Kidney (tissue), 14 donors: ENCODE results near the gene ITGB5. TPM values are rescaled to one million over a fixed set of nuclear protein-coding genes. Genes with fewer than 3 reads are reported as not detected.
A peak's percentile ranks its signal among the peaks of the same experiment; 100 is the strongest.

Source experiments
- DNase-seq, 5 donors: peaks; one replicate each; pipeline ENCODE4 v3.0.0-alpha.2; 2013 to 2020
- FAIRE-seq: peaks from 2 replicates; lab custom pipeline; 2012; peaks lifted over from hg19 to GRCh38; lab: Jason Lieb, UNC
- H3K27ac ChIP-seq, 2 donors: one replicate each; pipeline ENCODE4 v1.7.0; 2013; ENCODE audit warnings: low read depth in 2 of 2, low read length in 2 of 2, inconsistent platforms in 1 of 2
- H3K27me3 ChIP-seq: one replicate; pipeline ENCODE4 v1.7.1; 2013; ENCODE audit warnings: low read length, inconsistent platforms; ENCODE audit not compliant: control insufficient read depth, insufficient read depth
- H3K36me3 ChIP-seq, 3 donors: one replicate each; pipeline versions ENCODE4 v1.7.0 to v1.7.1; 2013; ENCODE audit warnings: low read length in 3 of 3, control low read depth in 1 of 3, inconsistent platforms in 1 of 3; ENCODE audit not compliant: insufficient read depth in 3 of 3, control insufficient read depth in 2 of 3
- H3K4me1 ChIP-seq, 3 donors: one replicate each; pipeline versions ENCODE4 v1.7.0 to v1.7.1; 2013; ENCODE audit warnings: low read length in 3 of 3, inconsistent platforms in 1 of 3, low read depth in 1 of 3; ENCODE audit not compliant: control insufficient read depth in 2 of 3, insufficient read depth in 2 of 3
- H3K4me3 ChIP-seq, 3 donors: one replicate each; pipeline versions ENCODE4 v1.7.0 to v1.8.1; 2013; ENCODE audit warnings: low read length in 3 of 3, control low read depth in 1 of 3, inconsistent platforms in 1 of 3
- H3K9ac ChIP-seq, 3 donors: one replicate each; pipeline versions ENCODE4 v1.7.0 to v1.7.1; 2013; ENCODE audit warnings: low read length in 3 of 3, control low read depth in 1 of 3, inconsistent platforms in 1 of 3
- H3K9me3 ChIP-seq, 3 donors: one replicate each; pipeline versions ENCODE4 v1.7.0 to v1.7.1; 2013; ENCODE audit warnings: low read length in 3 of 3, control low read depth in 1 of 3, inconsistent platforms in 1 of 3; ENCODE audit not compliant: control insufficient read depth in 2 of 3, insufficient read depth in 1 of 3
- intact Hi-C: fragments of 100-400 bp; cut with DNase I; formaldehyde crosslinking; loops from one replicate; pipeline ENCODE4 v1.11.1; 2022
- polyA plus RNA-seq: library from polyadenylated mRNA; stranded (reverse); fragments of 350-450 nt; fragmentation: Illumina TruSeq; extraction: RNeasy Lipid Tissue Mini Kit (QIAGEN cat#74804); gene quantifications from one replicate; pipeline ENCODE4 v1.2.3, GENCODE V29; 2014; ENCODE audit warnings: low read depth, low replicate concordance; ENCODE audit not compliant: insufficient read depth
- total RNA-seq: library from RNA; stranded (reverse); fragmentation: NEBNext Ultra II Directional; extraction: Animal tissue kit (Norgen Biotek cat#: 25700); gene quantifications from one replicate; pipeline ENCODE4 v1.2.1, GENCODE V29; 2021
- TF ChIP-seq, protein P1 (sequence below): IDR thresholded peaks from 3 replicates; pipeline ENCODE4 v1.5.1; 2012; ENCODE audit warnings: mild to moderate bottlenecking, moderate library complexity, borderline replicate concordance; ENCODE audit not compliant: insufficient read depth; ENCODE audit errors: extremely low read depth
- donor health status: control.
- donor health status: control.
- donor health status: control.
- donor health status: control.
- donor health status: control.
- donor health status: DM: yes; HTN: yes; CAD: no.
- donor health status: Normal renal cell carcinoma (clear cell type).

The ITGB5 gene
- total and polyA plus RNA-seq, 2 donors from 2014 or later = 115 TPM

DNA sequence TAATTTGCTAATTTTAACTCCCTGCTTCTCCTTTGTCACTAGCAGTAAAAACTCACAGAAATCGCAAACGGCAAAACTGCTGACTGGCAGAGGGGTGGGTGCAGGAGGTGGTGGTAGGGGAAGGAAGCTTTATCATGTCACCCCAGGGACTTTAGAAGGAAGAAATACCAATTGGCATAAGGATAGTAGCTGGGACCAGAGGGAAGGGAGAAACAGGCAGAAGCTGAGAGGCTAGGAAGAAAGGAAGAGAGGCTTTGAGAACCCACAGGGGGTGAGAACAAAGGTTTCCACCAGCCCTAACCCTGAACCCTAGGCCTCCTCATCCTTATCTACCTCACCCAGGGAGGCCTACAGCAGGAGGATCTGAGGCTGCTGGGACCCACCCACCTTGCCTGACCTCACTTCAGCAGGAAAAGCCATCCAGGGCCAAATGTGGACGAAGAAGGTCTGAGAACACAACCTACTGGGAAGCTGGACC is 10.7 kb downstream of the ITGB5 start:
- Histone ChIP-seq H3K9me3 (no peaks in the 10 kb centered on the region), H3K4me1 (peaks cover 0 to 24% (median 16%) of the 10 kb centered on the region in 3 donors), H3K9ac (no peak overlapping the region), H3K27me3 (no peaks in the 10 kb centered on the region), H3K4me3 (no peak overlapping the region), H3K27ac (peak overlapping the region in 1 of 2 donors; percentile 13), H3K36me3 (peaks cover 0 to 10% (median 0%) of the 10 kb centered on the region in 3 donors)
- no peak for DNase-seq
- no peak for FAIRE-seq
- TF ChIP-seq, protein P1, sequence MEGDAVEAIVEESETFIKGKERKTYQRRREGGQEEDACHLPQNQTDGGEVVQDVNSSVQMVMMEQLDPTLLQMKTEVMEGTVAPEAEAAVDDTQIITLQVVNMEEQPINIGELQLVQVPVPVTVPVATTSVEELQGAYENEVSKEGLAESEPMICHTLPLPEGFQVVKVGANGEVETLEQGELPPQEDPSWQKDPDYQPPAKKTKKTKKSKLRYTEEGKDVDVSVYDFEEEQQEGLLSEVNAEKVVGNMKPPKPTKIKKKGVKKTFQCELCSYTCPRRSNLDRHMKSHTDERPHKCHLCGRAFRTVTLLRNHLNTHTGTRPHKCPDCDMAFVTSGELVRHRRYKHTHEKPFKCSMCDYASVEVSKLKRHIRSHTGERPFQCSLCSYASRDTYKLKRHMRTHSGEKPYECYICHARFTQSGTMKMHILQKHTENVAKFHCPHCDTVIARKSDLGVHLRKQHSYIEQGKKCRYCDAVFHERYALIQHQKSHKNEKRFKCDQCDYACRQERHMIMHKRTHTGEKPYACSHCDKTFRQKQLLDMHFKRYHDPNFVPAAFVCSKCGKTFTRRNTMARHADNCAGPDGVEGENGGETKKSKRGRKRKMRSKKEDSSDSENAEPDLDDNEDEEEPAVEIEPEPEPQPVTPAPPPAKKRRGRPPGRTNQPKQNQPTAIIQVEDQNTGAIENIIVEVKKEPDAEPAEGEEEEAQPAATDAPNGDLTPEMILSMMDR = no peak
- intact Hi-C loops = no loop called here

DNA sequence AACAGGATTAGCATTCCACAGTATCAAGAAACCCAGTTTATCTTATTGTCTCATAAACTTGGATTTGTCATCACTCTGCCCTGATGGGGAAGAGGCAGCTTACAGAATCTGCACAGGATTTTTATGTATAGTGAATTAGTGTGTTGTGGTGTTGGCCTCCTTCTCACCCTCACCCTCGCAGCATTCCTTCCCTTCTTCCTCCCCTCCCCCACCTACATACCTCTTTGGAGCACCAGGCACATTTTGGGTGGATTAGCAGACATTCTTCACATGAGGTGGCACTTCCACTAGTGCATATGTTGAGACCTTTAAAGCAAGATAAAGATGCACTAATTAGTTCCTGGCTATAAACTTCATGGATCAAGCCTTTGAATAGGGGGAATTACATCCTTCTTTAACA is 13.9 kb downstream of the ITGB5 start:
- intact Hi-C loops = no loop called here
- Histone ChIP-seq H3K9me3 (no peaks in the 10 kb centered on the region), H3K27me3 (no peaks in the 10 kb centered on the region), H3K4me1 (peaks cover 0 to 12% (median 2%) of the 10 kb centered on the region in 3 donors), H3K36me3 (peaks cover 0 to 10% (median 2%) of the 10 kb centered on the region in 3 donors), H3K9ac (no peak overlapping the region), H3K4me3 (no peak overlapping the region), H3K27ac (no peak overlapping the region)
- DNase-seq = no peak
- TF ChIP-seq, protein P1 = no peak
- FAIRE-seq = no peak

DNA sequence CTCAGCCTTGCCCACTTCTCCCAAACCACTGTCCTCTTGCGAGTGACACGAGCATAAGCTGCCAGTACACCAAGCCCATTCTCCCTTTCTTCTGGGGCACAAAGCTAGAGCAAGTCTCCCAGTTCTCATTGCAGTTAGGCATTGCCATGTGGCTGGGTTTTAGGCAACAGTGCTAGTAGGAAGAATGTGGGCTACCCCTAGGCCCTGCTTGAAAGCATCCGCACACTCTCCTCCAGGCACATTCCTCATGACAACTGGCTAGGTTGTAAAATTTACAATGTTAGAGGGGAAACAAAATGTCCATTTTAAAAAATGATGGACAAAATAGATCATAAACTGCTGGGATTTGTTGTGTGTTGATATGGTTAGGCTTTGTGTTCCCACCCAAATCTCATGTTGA is 19.7 kb downstream of the ITGB5 start:
- peaks cover 0 to 15% (median 2%) of the 10 kb centered on the region in 3 donors for H3K36me3 ChIP-seq
- no peak overlapping the region for H3K27ac ChIP-seq
- H3K27me3 ChIP-seq = no peaks in the 10 kb centered on the region
- DNase-seq (no peak), FAIRE-seq (no peak)
- H3K9me3 ChIP-seq = no peaks in the 10 kb centered on the region
- TF ChIP-seq, protein P1 = no peak
- intact Hi-C loops = no loop called here
- no peaks in the 10 kb centered on the region for H3K4me1 ChIP-seq
- H3K4me3 ChIP-seq = no peak overlapping the region
- no peak overlapping the region for H3K9ac ChIP-seq

DNA sequence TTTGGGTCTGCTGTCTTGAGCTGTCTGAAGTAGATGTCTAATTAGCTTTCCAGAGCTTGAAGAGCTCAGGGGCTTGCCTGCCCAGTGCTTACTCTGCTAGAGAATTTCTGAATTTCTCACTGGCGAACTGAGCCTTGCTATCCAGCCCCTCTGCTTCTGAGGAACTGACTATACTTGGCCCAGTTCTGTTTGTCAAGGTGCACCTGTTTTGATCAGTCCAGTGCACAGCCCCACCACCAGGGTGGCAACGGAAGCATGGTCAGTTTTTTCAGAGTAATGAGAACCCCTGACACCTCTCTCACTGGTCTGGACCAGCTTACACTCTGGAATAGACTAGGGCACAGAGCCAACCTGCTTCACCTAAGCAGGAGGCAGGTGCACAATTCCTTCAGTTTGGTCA is 25.2 kb downstream of the ITGB5 start:
- Histone ChIP-seq H3K4me1 (peaks cover 0 to 12% (median 11%) of the 10 kb centered on the region in 3 donors), H3K9me3 (no peaks in the 10 kb centered on the region), H3K27ac (peak overlapping the region; percentile 48 to 70), H3K9ac (peak overlapping the region in 1 of 3 donors; percentile 16), H3K27me3 (no peaks in the 10 kb centered on the region), H3K4me3 (no peak overlapping the region), H3K36me3 (peaks cover 0 to 2% (median 0%) of the 10 kb centered on the region in 3 donors)
- intact Hi-C loops = no loop called here
- DNase-seq = no peak
- TF ChIP-seq, protein P1 = peak; percentile 14
- FAIRE-seq = no peak
